GM12878 (cell line): ENCODE results near the gene MEI1. TPM values are rescaled to one million over a fixed set of nuclear protein-coding genes. Genes with fewer than 3 reads are reported as not detected.

Experiments used
- CBFB ChIP-seq: IDR thresholded peaks from 2 replicates; pipeline ENCODE4 v1.6.1; 2016; ENCODE audit warnings: antibody characterized with exemption, low read depth
- EZH2 ChIP-seq: IDR thresholded peaks from 2 replicates; pipeline ENCODE4 v1.6.1; 2012; ENCODE audit warnings: low read depth, mild to moderate bottlenecking, control low read depth, inconsistent platforms, low read length, borderline replicate concordance; ENCODE audit not compliant: control insufficient read depth
- GABPA ChIP-seq: IDR thresholded peaks from 2 replicates; pipeline ENCODE4 v1.6.1; 2014; ENCODE audit warnings: antibody characterized with exemption, low read depth, mild to moderate bottlenecking, inconsistent platforms
- NBN ChIP-seq: fragments of 450-650 bp; IDR thresholded peaks from 2 replicates; pipeline ENCODE4 v1.6.1; 2016
- SMAD5 ChIP-seq: IDR thresholded peaks from 2 replicates; pipeline ENCODE4 v1.6.1; 2016; ENCODE audit warnings: antibody characterized with exemption, low read depth
- TCF7 ChIP-seq: IDR thresholded peaks from 2 replicates; pipeline ENCODE4 v1.6.1; 2014; ENCODE audit warnings: antibody characterized with exemption, borderline replicate concordance
- ZNF217 ChIP-seq: fragments of 450-650 bp; IDR thresholded peaks from 2 replicates; pipeline ENCODE4 v1.6.1; 2017; ENCODE audit warnings: antibody characterized with exemption, mild to moderate bottlenecking
- ZZZ3 ChIP-seq: IDR thresholded peaks from 2 replicates; pipeline ENCODE4 v1.6.1; 2011; ENCODE audit warnings: low read depth; ENCODE audit not compliant: control insufficient read depth, insufficient read length
- polyA plus RNA-seq, 11 experiments: library from polyadenylated mRNA; depleted of rRNA in 4 of 11; unstranded in 6 of 11; stranded (reverse) in 5 of 11; fragments of >200 nt; fragmentation: Nextera tagmentation in 4 of 11; fragmentation: Illumina TruSeq in 1 of 11; extraction: Ambion mirVana in 4 of 11; extraction: Trizol in 1 of 11; gene quantifications; 1 replicate in 1 of 11; 2 replicates in 10 of 11; pipeline versions ENCODE4 v1.2.1 to v1.2.3, GENCODE V29; 2011 to 2016; ENCODE audit warnings: inconsistent platforms in 2 of 11, missing spikeins in 2 of 11, low read depth in 1 of 11
- total RNA-seq, 4 experiments: library from RNA; depleted of rRNA in 3 of 4; stranded (reverse); fragments of >200 nt in 3 of 4; fragmentation: Illumina TruSeq in 1 of 4; extraction: Trizol in 1 of 4; gene quantifications; 2 replicates each; pipeline versions ENCODE4 v1.2.1 to v1.2.3, GENCODE V29; 2013 to 2021
- TF ChIP-seq, protein P1 (sequence below): fragments of 450-650 bp; formaldehyde crosslinking; IDR thresholded peaks from 2 replicates; pipeline ENCODE4 v1.4.0; 2020; ENCODE audit warnings: mild to moderate bottlenecking, moderate library complexity
- TF ChIP-seq, protein P2 (sequence below): fragments of 450-650 bp; IDR thresholded peaks from 2 replicates; pipeline ENCODE4 v1.6.1; 2016; ENCODE audit warnings: mild to moderate bottlenecking
- TF ChIP-seq, protein P3 (sequence below): fragments of 450-650 bp; IDR thresholded peaks from 2 replicates; pipeline ENCODE4 v1.6.1; 2016; ENCODE audit warnings: mild to moderate bottlenecking, moderate library complexity, borderline replicate concordance
- TF ChIP-seq, protein P4 (sequence below): fragments of 450-650 bp; IDR thresholded peaks from 2 replicates; pipeline ENCODE4 v1.6.1; 2018; ENCODE audit warnings: borderline replicate concordance, mild to moderate bottlenecking; ENCODE audit not compliant: partially characterized antibody
- TF ChIP-seq, protein P5 (sequence below): fragments of 150-350 bp; IDR thresholded peaks from 2 replicates; pipeline ENCODE4 v1.6.1; 2016; ENCODE audit warnings: low read depth, low read length

MEI1 gene
- total and polyA plus RNA-seq, 10 of the 15 experiments (the other 5 are each of a cell fraction or from before 2014, with no cell fraction given), result 27.9 to 48.9 (median 35.8) TPM

DNA sequence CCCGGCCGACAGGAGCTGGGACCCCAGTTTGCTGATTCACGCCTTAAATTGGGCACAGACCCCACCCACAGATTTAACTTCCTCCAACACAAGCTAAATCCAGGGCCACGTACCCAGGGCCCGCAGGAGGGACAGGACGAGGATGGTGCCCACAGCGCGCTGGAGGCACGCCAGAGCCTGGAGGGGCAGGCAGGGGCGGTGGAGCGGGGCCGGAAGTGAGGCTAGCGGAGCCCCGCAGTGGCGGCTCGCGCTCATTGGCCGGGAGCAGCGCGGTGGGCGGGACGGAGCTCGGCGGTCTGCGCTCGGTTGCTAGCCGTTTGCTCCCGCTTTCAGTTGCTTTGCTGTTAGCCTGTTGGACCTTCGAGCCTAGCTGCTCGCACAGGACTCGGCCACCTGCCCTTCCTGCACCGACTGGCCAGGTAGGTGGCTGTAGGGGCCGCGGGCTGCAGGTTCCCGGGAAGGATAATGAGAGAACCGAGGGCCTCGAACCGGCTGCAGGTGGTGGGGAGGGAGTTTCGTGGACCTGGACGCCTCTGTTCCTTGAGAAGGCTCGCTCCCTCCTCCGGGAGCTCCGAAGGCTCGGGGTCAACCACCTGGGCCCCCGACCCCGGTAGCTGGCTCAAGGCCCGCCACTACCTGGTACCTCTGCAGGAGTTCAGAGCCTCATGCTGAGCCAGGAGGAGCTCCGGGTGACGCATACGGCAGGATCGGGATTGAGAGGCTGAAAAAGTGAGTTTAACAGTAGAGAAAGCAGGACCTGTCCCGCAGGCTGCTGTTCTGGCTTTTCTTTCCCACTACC, 101.2 kb downstream of the MEI1 start, which contains the start of gene CCDC134 (continued):
- TF ChIP-seq, protein P1, sequence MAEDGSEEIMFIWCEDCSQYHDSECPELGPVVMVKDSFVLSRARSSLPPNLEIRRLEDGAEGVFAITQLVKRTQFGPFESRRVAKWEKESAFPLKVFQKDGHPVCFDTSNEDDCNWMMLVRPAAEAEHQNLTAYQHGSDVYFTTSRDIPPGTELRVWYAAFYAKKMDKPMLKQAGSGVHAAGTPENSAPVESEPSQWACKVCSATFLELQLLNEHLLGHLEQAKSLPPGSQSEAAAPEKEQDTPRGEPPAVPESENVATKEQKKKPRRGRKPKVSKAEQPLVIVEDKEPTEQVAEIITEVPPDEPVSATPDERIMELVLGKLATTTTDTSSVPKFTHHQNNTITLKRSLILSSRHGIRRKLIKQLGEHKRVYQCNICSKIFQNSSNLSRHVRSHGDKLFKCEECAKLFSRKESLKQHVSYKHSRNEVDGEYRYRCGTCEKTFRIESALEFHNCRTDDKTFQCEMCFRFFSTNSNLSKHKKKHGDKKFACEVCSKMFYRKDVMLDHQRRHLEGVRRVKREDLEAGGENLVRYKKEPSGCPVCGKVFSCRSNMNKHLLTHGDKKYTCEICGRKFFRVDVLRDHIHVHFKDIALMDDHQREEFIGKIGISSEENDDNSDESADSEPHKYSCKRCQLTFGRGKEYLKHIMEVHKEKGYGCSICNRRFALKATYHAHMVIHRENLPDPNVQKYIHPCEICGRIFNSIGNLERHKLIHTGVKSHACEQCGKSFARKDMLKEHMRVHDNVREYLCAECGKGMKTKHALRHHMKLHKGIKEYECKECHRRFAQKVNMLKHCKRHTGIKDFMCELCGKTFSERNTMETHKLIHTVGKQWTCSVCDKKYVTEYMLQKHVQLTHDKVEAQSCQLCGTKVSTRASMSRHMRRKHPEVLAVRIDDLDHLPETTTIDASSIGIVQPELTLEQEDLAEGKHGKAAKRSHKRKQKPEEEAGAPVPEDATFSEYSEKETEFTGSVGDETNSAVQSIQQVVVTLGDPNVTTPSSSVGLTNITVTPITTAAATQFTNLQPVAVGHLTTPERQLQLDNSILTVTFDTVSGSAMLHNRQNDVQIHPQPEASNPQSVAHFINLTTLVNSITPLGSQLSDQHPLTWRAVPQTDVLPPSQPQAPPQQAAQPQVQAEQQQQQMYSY, result no peak
- TF ChIP-seq, protein P2, sequence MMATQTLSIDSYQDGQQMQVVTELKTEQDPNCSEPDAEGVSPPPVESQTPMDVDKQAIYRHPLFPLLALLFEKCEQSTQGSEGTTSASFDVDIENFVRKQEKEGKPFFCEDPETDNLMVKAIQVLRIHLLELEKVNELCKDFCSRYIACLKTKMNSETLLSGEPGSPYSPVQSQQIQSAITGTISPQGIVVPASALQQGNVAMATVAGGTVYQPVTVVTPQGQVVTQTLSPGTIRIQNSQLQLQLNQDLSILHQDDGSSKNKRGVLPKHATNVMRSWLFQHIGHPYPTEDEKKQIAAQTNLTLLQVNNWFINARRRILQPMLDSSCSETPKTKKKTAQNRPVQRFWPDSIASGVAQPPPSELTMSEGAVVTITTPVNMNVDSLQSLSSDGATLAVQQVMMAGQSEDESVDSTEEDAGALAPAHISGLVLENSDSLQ, result peak; percentile 64; the same call in 1 of the 2 replicates
- TF ChIP-seq EZH2 (no peak), TCF7 (no peak), CBFB (0 out of 2 replicates have a peak, but pooled peaks have one; percentile 29), GABPA (peak; percentile 78), NBN (peak; percentile 66; the same call in 1 of the 2 replicates), ZZZ3 (no peak), SMAD5 (peak; percentile 89), ZNF217 (no peak)
- TF ChIP-seq, protein P3, sequence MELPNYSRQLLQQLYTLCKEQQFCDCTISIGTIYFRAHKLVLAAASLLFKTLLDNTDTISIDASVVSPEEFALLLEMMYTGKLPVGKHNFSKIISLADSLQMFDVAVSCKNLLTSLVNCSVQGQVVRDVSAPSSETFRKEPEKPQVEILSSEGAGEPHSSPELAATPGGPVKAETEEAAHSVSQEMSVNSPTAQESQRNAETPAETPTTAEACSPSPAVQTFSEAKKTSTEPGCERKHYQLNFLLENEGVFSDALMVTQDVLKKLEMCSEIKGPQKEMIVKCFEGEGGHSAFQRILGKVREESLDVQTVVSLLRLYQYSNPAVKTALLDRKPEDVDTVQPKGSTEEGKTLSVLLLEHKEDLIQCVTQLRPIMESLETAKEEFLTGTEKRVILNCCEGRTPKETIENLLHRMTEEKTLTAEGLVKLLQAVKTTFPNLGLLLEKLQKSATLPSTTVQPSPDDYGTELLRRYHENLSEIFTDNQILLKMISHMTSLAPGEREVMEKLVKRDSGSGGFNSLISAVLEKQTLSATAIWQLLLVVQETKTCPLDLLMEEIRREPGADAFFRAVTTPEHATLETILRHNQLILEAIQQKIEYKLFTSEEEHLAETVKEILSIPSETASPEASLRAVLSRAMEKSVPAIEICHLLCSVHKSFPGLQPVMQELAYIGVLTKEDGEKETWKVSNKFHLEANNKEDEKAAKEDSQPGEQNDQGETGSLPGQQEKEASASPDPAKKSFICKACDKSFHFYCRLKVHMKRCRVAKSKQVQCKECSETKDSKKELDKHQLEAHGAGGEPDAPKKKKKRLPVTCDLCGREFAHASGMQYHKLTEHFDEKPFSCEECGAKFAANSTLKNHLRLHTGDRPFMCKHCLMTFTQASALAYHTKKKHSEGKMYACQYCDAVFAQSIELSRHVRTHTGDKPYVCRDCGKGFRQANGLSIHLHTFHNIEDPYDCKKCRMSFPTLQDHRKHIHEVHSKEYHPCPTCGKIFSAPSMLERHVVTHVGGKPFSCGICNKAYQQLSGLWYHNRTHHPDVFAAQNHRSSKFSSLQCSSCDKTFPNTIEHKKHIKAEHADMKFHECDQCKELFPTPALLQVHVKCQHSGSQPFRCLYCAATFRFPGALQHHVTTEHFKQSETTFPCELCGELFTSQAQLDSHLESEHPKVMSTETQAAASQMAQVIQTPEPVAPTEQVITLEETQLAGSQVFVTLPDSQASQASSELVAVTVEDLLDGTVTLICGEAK, result peak; percentile 70; the same call in 1 of the 2 replicates
- TF ChIP-seq, protein P4, sequence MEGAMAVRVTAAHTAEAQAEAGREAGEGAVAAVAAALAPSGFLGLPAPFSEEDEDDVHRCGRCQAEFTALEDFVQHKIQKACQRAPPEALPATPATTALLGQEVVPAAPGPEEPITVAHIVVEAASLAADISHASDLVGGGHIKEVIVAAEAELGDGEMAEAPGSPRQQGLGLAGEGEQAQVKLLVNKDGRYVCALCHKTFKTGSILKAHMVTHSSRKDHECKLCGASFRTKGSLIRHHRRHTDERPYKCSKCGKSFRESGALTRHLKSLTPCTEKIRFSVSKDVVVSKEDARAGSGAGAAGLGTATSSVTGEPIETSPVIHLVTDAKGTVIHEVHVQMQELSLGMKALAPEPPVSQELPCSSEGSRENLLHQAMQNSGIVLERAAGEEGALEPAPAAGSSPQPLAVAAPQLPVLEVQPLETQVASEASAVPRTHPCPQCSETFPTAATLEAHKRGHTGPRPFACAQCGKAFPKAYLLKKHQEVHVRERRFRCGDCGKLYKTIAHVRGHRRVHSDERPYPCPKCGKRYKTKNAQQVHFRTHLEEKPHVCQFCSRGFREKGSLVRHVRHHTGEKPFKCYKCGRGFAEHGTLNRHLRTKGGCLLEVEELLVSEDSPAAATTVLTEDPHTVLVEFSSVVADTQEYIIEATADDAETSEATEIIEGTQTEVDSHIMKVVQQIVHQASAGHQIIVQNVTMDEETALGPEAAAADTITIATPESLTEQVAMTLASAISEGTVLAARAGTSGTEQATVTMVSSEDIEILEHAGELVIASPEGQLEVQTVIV, result no peak
- TF ChIP-seq, protein P5, sequence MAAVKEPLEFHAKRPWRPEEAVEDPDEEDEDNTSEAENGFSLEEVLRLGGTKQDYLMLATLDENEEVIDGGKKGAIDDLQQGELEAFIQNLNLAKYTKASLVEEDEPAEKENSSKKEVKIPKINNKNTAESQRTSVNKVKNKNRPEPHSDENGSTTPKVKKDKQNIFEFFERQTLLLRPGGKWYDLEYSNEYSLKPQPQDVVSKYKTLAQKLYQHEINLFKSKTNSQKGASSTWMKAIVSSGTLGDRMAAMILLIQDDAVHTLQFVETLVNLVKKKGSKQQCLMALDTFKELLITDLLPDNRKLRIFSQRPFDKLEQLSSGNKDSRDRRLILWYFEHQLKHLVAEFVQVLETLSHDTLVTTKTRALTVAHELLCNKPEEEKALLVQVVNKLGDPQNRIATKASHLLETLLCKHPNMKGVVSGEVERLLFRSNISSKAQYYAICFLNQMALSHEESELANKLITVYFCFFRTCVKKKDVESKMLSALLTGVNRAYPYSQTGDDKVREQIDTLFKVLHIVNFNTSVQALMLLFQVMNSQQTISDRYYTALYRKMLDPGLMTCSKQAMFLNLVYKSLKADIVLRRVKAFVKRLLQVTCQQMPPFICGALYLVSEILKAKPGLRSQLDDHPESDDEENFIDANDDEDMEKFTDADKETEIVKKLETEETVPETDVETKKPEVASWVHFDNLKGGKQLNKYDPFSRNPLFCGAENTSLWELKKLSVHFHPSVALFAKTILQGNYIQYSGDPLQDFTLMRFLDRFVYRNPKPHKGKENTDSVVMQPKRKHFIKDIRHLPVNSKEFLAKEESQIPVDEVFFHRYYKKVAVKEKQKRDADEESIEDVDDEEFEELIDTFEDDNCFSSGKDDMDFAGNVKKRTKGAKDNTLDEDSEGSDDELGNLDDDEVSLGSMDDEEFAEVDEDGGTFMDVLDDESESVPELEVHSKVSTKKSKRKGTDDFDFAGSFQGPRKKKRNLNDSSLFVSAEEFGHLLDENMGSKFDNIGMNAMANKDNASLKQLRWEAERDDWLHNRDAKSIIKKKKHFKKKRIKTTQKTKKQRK, result no peak
